Ovary (tissue), 9 donors: ENCODE measurements around the gene NEMP1. TPM values are rescaled to one million over a fixed set of nuclear protein-coding genes. Genes with fewer than 3 reads are reported as not detected.

Source experiments
- DNase-seq, 5 donors: peaks; one replicate each; pipeline ENCODE4 v3.0.0-alpha.2; 2019 to 2020
- H3K27ac ChIP-seq, 2 donors: fragments of 200-600 bp; one replicate each; pipeline versions ENCODE4 v1.5.1 to v1.8.0; 2019 to 2022
- H3K27me3 ChIP-seq: fragments of 200-600 bp; one replicate; pipeline ENCODE4 v1.8.0; 2022
- H3K36me3 ChIP-seq: fragments of 200-600 bp; sonication (generic); one replicate; pipeline ENCODE4 v1.5.1; 2019
- H3K4me1 ChIP-seq: one replicate; pipeline ENCODE4 v1.8.1; 2013; ENCODE audit warnings: mild to moderate bottlenecking, moderate library complexity; ENCODE audit not compliant: insufficient read depth
- H3K4me3 ChIP-seq: fragments of 200-600 bp; sonication (generic); one replicate; pipeline ENCODE4 v1.5.1; 2017
- H3K9me3 ChIP-seq, 2 donors: fragments of 200-600 bp in 1 of 2; sonication (generic) in 1 of 2; one replicate each; pipeline versions ENCODE4 v1.5.1 to v1.8.1; 2013 to 2019; ENCODE audit warnings: mild to moderate bottlenecking in 1 of 2, moderate library complexity in 1 of 2
- CTCF ChIP-seq, 3 donors: fragments of 450-650 bp in 2 of 3; fragments of 200-600 bp in 1 of 3; IDR thresholded peaks; one replicate each; pipeline versions ENCODE4 v1.5.1 to v1.8.0; 2016 to 2022; ENCODE audit warnings: antibody characterized with exemption in 3 of 3, mild to moderate bottlenecking in 1 of 3
- EP300 ChIP-seq: sonication (generic); formaldehyde crosslinking; IDR thresholded peaks from one replicate; pipeline ENCODE4 v1.6.1; 2017; ENCODE audit warnings: antibody characterized with exemption
- POLR2A ChIP-seq: fragments of 450-650 bp; IDR thresholded peaks from one replicate; pipeline ENCODE4 v1.6.1; 2017; ENCODE audit warnings: antibody characterized with exemption, mild to moderate bottlenecking, moderate library complexity
- WGBS, 3 donors: extraction: QIAGEN DNeasy Blood & Tissue Kit in 1 of 3; methylation state at CpG; one replicate each; pipeline versions ENCODE4 v1.1.5 to v1.1.7; 2013 to 2017; 5-methylcytosine and 5-hydroxymethylcytosine counted together
- intact Hi-C, 4 donors: fragments of 100-400 bp; cut with DNase I; formaldehyde crosslinking; loops; one replicate each; pipeline versions ENCODE4 v1.11.0 to v1.15.1; 2022 to 2023
- polyA plus RNA-seq, 2 donors: library from polyadenylated mRNA; stranded (reverse); fragments of 200-250 nt in 1 of 2; fragments of 350-450 nt in 1 of 2; fragmentation: Illumina TruSeq in 1 of 2; extraction: RNeasy Lipid Tissue Mini Kit (QIAGEN cat#74804) in 1 of 2; gene quantifications; one replicate each; pipeline ENCODE4 v1.2.3, GENCODE V29; 2013 to 2014
- total RNA-seq, 7 donors: library from RNA; depleted of rRNA in 2 of 7; stranded (reverse); fragments of >200 nt in 2 of 7; fragmentation: NEBNext Ultra II Directional in 3 of 7; extraction: Animal tissue kit (Norgen Biotek cat#: 25700) in 3 of 7; gene quantifications; one replicate each; pipeline versions ENCODE4 v1.1.0 to v1.2.4, GENCODE V29; 2016 to 2023
- donor health status: DM: no; HTN: no; CAD: no; lungs with moderate emphysema.
- donor health status: DM: no; HTN: no; CAD: no.
- donor health status: Bipolar disorder and iron deficiency.
- donor health status: DM: yes; HTN: yes; CAD: no.
- donor health status: DM: no; HTN: no; CAD: no.
- donor health status: DM: yes; HTN: yes; CAD: no.

The NEMP1 gene
- total and polyA plus RNA-seq, 9 donors = 5.8 to 14.9 (median 10.8) TPM

GRCh38 chr12:57092529-57092862 lies 13.9 kb upstream of the NEMP1 start:
- H3K4me1 ChIP-seq = peaks cover 25% of the 10 kb centered on the region
- DNase-seq = peak in 1 of 5 donors; percentile 40
- no peak overlapping the region for H3K4me3 ChIP-seq
- H3K27ac ChIP-seq = peak overlapping the region; percentile 42 to 87
- 43 to 49% (median 44%) methylated on average over 5 of the region's 5 CpGs for WGBS, 3 donors
- H3K27me3 ChIP-seq = no peaks in the 10 kb centered on the region
- intact Hi-C loops = no loop called here
- H3K36me3 ChIP-seq = no peaks in the 10 kb centered on the region
- no peaks in the 10 kb centered on the region for H3K9me3 ChIP-seq
- TF ChIP-seq POLR2A = no peak
- no peak for TF ChIP-seq EP300
- TF ChIP-seq CTCF (IDR thresholded peaks at IDR 0.05) = no peak

GRCh38 chr12:57091638-57092528 lies 13.3 kb upstream of the NEMP1 start:
- H3K27ac ChIP-seq = peak overlapping the region; percentile 42 to 87
- intact Hi-C loops = no loop called here

GRCh38 chr12:57090924-57091637 lies 12.5 kb upstream of the NEMP1 start:
- no peak for TF ChIP-seq POLR2A
- TF ChIP-seq EP300 = no peak
- no peak for TF ChIP-seq CTCF (IDR thresholded peaks at IDR 0.05)
- Histone ChIP-seq H3K36me3 (no peaks in the 10 kb centered on the region), H3K4me1 (peaks cover 25% of the 10 kb centered on the region), H3K4me3 (peak overlapping the region; percentile 67), H3K9me3 (no peaks in the 10 kb centered on the region), H3K27ac (peak overlapping the region; percentile 34 to 99), H3K27me3 (no peaks in the 10 kb centered on the region)
- 31 to 44% (median 33%) methylated on average over 20 to 22 of the region's 22 CpGs for WGBS, 3 donors
- intact Hi-C loops = no loop called here
- DNase-seq = peak in 2 of 5 donors; percentile 46 to 60

More at GRCh38 chr12:57091638-57092528, 13.3 kb upstream of the NEMP1 start:
- peaks cover 25% of the 10 kb centered on the region for H3K4me1 ChIP-seq
- TF ChIP-seq CTCF (IDR thresholded peaks at IDR 0.05) = no peak
- TF ChIP-seq EP300 = no peak
- no peak for TF ChIP-seq POLR2A
- WGBS, 3 donors = 54% methylated on average over 25 of the region's 25 CpGs
- H3K9me3 ChIP-seq = no peaks in the 10 kb centered on the region
- H3K36me3 ChIP-seq = no peaks in the 10 kb centered on the region
- DNase-seq = peak in 2 of 5 donors; percentile 45 to 47
- H3K27me3 ChIP-seq = no peaks in the 10 kb centered on the region
- H3K4me3 ChIP-seq = peak overlapping the region; percentile 67

- peak overlapping the region; percentile 67 for H3K4me3 ChIP-seq
- H3K9me3 ChIP-seq = no peaks in the 10 kb centered on the region
- TF ChIP-seq POLR2A (no peak), EP300 (no peak), CTCF (IDR thresholded peaks at IDR 0.05) (no peak)
These were observed 11.9 kb upstream of the NEMP1 start for GRCh38 chr12:57090490-57090889.

More at GRCh38 chr12:57090490-57090889, 11.9 kb upstream of the NEMP1 start:
- peak in 2 of 5 donors; percentile 37 to 39 for DNase-seq
- intact Hi-C loops = no loop called here
- 3 to 10% (median 7%) methylated on average over 6 of the region's 6 CpGs for WGBS, 3 donors
- Histone ChIP-seq H3K4me1 (peaks cover 27% of the 10 kb centered on the region), H3K27me3 (no peaks in the 10 kb centered on the region), H3K36me3 (no peaks in the 10 kb centered on the region), H3K27ac (peak overlapping the region; percentile 4 to 99)
